ENCODE results near the gene STOX1. TPM values are rescaled to one million over a fixed set of nuclear protein-coding genes. Genes with fewer than 3 reads are reported as not detected.

Gene STOX1
- total and polyA plus RNA-seq, 2 of the 8 experiments (the other 6 are each of a cell fraction or from before 2014, with no cell fraction given): 0.92 to 2.6 TPM

DNA sequence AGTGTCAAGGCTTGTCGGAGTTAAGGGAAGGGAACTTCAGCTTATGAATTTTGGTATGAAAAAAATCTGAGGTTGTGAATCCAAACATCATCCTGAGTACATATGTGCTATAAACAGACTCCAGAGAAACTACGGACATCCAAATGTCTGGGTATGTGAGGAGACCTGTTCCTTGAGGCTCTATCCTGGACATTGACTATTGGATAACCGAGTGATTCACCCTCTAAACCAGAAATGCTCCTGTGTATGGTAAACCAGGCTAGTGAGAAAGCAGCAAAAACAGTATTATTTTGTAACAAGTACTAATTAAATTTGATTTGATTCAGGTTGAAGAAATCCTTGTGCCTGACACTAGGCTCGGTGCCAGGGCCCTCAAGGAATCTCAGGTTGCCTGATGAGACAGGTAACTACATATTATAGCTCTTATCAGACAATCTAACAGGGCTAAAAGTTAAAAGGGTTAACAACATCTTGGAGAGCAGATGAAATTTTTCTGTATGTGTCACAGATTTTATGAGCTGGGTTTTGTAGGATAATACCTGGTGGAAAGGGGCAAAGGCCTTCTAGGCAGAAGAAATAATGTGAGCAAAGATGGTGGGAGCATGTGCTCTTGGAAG is 10.4 kb upstream of the STOX1 start:
- no peak overlapping the region for H4K5ac ChIP-seq (ENCODE audit: insufficient read length, low read depth, low read length)
- H3K18ac ChIP-seq (ENCODE audit: extremely low read depth, low read length): no peak overlapping the region
- no peak overlapping the region for H3K4me2 ChIP-seq (ENCODE audit: insufficient read depth in 1 of 2, low read depth in 2 of 2, low read length in 2 of 2)
- H3K56ac ChIP-seq (replicated peaks; ENCODE audit: insufficient read length, low read depth, low read length): no peak overlapping the region
- no peak overlapping the region for H2BK5ac ChIP-seq (ENCODE audit: low read depth, low read length)
- H3K27ac ChIP-seq (ENCODE audit: low read depth, low read length): no peak overlapping the region
- H3K27me3 ChIP-seq (replicated peaks in 1 of 4; ENCODE audit: control insufficient read depth in 3 of 4, extremely low read depth in 1 of 4, insufficient read depth in 3 of 4, low read length in 3 of 4): no peaks in the 10 kb centered on the region
- FAIRE-seq: no peak
- no peak for DNase-seq (ENCODE audit: low read depth in 1 of 2, low spot score in 2 of 2)
- H3K4ac ChIP-seq (replicated peaks; ENCODE audit: insufficient read length, low read depth, low read length): no peak overlapping the region
- no peaks in the 10 kb centered on the region for H3K79me1 ChIP-seq (ENCODE audit: low read depth, low read length)
- H4K8ac ChIP-seq (ENCODE audit: extremely low read depth, insufficient read depth, low read length): no peak overlapping the region
- H2BK15ac ChIP-seq (ENCODE audit: low read length): no peak overlapping the region
- 87% methylated on average over 4 of the region's 4 CpGs; no CpG with 5 or more reads in 1 of the 2 experiments for WGBS, 2 experiments (ENCODE audit: extremely low coverage in 1 of 2, insufficient coverage in 1 of 2, insufficient read length in 1 of 2, insufficient replicate concordance in 2 of 2, low coverage in 1 of 2, low lambda C conversion rate in 2 of 2, missing lambda C conversion rate in 1 of 2)
- no peaks in the 10 kb centered on the region for H3K79me2 ChIP-seq (ENCODE audit: control insufficient read depth in 1 of 2, insufficient read depth in 2 of 2, low read length in 2 of 2)
- no peaks in the 10 kb centered on the region for H3K23me2 ChIP-seq (ENCODE audit: low read depth, low read length)
- H3K36me3 ChIP-seq (ENCODE audit: control insufficient read depth in 2 of 4, insufficient read depth in 4 of 4, low read length in 3 of 4): no peaks in the 10 kb centered on the region
- H2BK12ac ChIP-seq (ENCODE audit: low read depth, low read length): no peak overlapping the region
- 0 out of 7 replicates have a peak, but pooled peaks cover 0 to 3% (median 0%) of the 10 kb centered on the region in 4 experiments for H3K4me1 ChIP-seq (replicated peaks in 1 of 4; ENCODE audit: control insufficient read depth in 3 of 4, insufficient read depth in 4 of 4, low read length in 3 of 4)
- ChIA-PET POLR2A (ENCODE audit: partially characterized antibody) (interaction anchor here (0.6 to 1.4 kb wide), 2 partner anchors 34 to 84 kb away, joined by 3 to 4 read pairs; no protein-coding TSS in a partner anchor), CTCF (ENCODE audit: partially characterized antibody) (no interaction called here)
- H3K9me3 ChIP-seq (ENCODE audit: insufficient read depth in 2 of 2, low read depth in 1 of 2, low read length in 1 of 2): no peaks in the 10 kb centered on the region
- H2BK20ac ChIP-seq (ENCODE audit: low read length): no peak overlapping the region
- no peak overlapping the region for H2BK120ac ChIP-seq (replicated peaks; ENCODE audit: low read depth, low read length)
- 0 out of 2 replicates have a peak overlapping the region, but pooled peaks have one; percentile 24 for H2AK5ac ChIP-seq (ENCODE audit: low read depth, low read length)
- H3K4me3 ChIP-seq (ENCODE audit: extremely low read depth in 1 of 4, insufficient read depth in 2 of 4, low read depth in 3 of 4, low read length in 4 of 4): no peak overlapping the region
- H4K20me1 ChIP-seq (replicated peaks in 1 of 2; ENCODE audit: control insufficient read depth in 1 of 2, insufficient read depth in 2 of 2, low read length in 2 of 2): no peaks in the 10 kb centered on the region
- no peak overlapping the region for H3K23ac ChIP-seq (ENCODE audit: insufficient read length)
- no peak overlapping the region for H3K14ac ChIP-seq (ENCODE audit: insufficient read length)
- no peak overlapping the region for H4K91ac ChIP-seq (replicated peaks; ENCODE audit: insufficient read length, low read length)
- H3K9ac ChIP-seq (replicated peaks in 1 of 4; ENCODE audit: extremely low read depth in 1 of 4, low read depth in 3 of 4, low read length in 3 of 4): no peak overlapping the region
- H2AFZ ChIP-seq (ENCODE audit: low read length): no peak overlapping the region

All from H1 (cell line).